Omental fat pad (tissue), 4 donors: ENCODE data around the gene MDH1B. TPM values are rescaled to one million over a fixed set of nuclear protein-coding genes. Genes with fewer than 3 reads are reported as not detected.
"Not testable (repeated sequence)": the region's sequence is repeated elsewhere in the genome, so short reads cannot be mapped to it uniquely, and the experiment has no call there.

Source experiments
- ATAC-seq: fragments of 150-250 bp; one replicate; pipeline ENCODE4 v1.9.1; 2016; ENCODE audit warnings: mild to moderate bottlenecking, moderate library complexity; ENCODE audit not compliant: low FRiP score
- DNase-seq: peaks from one replicate; pipeline ENCODE4 v3.0.0-alpha.2; 2019; ENCODE audit warnings: low spot score
- total RNA-seq, 4 donors: library from RNA; depleted of rRNA; stranded (reverse); fragments of >200 nt; gene quantifications; one replicate each; pipeline ENCODE4 v1.1.0, GENCODE V29; 2016
- TF ChIP-seq, protein P1 (sequence below), 3 donors: fragments of 450-650 bp; IDR thresholded peaks; one replicate each; pipeline ENCODE4 v1.5.1; 2016 to 2017; ENCODE audit warnings: antibody characterized with exemption in 3 of 3, mild to moderate bottlenecking in 3 of 3, moderate library complexity in 2 of 3

MDH1B gene
- total RNA-seq, 4 donors from 2014 or later: 0.63 to 3.3 (median 1.2) TPM; not detected in 1

- ATAC-seq (no peak), DNase-seq (no peak)
- TF ChIP-seq, protein P1, sequence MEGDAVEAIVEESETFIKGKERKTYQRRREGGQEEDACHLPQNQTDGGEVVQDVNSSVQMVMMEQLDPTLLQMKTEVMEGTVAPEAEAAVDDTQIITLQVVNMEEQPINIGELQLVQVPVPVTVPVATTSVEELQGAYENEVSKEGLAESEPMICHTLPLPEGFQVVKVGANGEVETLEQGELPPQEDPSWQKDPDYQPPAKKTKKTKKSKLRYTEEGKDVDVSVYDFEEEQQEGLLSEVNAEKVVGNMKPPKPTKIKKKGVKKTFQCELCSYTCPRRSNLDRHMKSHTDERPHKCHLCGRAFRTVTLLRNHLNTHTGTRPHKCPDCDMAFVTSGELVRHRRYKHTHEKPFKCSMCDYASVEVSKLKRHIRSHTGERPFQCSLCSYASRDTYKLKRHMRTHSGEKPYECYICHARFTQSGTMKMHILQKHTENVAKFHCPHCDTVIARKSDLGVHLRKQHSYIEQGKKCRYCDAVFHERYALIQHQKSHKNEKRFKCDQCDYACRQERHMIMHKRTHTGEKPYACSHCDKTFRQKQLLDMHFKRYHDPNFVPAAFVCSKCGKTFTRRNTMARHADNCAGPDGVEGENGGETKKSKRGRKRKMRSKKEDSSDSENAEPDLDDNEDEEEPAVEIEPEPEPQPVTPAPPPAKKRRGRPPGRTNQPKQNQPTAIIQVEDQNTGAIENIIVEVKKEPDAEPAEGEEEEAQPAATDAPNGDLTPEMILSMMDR (IDR thresholded peaks at IDR 0.05): no peak
Observed at GRCh38 chr2:206728277-206729199, 36.6 kb downstream of the MDH1B start.

GRCh38 chr2:206727287-206727686 is 37.8 kb downstream of the MDH1B start:
- no peak for DNase-seq
- no peak for ATAC-seq
- TF ChIP-seq, protein P1 (IDR thresholded peaks at IDR 0.05): no peak

GRCh38 chr2:206723288-206723687 is 41.8 kb downstream of the MDH1B start:
- ATAC-seq: no peak
- no peak for DNase-seq
- TF ChIP-seq, protein P1 (IDR thresholded peaks at IDR 0.05): no peak

GRCh38 chr2:206721256-206721920 is 43.7 kb downstream of the MDH1B start:
- ATAC-seq (no peak), DNase-seq (no peak)
- TF ChIP-seq, protein P1 (IDR thresholded peaks at IDR 0.05): no peak

DNA sequence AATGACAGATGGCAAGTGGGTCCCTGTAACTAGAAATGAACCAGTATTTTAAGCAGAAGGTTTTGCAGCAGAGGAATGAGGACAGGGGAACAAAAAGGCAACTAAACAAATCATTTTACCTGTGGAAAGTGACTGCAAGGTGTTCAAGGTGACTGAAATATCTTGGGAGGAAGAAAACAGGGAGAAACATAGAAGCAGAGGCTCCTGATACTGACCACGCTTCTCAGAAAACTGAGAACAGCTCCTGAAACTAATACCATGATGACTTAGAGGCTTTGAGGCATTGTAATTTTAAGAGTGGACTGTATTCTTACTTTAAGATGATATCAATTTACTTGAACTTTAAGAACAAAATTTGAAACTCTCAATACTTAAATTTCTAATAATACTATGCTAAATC is 46.8 kb downstream of the MDH1B start, which contains the start of gene DYTN:
TSS of gene DYTN (minus strand) at position 101 of the 400 bp plus-strand sequence. CDS start 117 bp downstream, outside the sequence.
- TF ChIP-seq, protein P1 (IDR thresholded peaks at IDR 0.05): no peak
- ATAC-seq (no peak), DNase-seq (no peak)

GRCh38 chr2:206716623-206717022 is 48.5 kb downstream of the MDH1B start:
- TF ChIP-seq, protein P1 (IDR thresholded peaks at IDR 0.05): no peak
- ATAC-seq (no peak), DNase-seq (no peak)

DNA sequence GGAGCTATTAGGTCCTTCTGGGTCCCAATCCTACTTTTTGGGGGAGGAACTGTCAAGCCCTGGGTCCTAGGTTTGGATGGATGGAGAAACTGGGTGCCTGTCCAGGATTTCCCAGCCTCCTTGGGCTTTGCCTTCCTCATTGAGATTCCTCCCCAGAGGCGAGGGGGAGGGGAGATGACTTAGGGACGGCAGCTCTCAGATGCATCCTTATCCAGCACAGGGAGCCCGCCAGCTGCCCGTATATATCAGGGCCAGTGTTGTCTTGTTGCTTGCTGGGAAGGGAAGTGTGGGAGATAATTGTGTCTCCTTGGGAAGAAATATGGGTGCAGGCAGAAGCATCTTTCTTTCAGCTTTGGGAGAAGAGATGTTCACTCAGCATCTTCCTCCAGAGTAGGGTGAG is 49.9 kb downstream of the MDH1B start:
- not testable (repeated sequence) for ATAC-seq, DNase-seq
